Activated T-helper 2 cell treated with anti-CD3 and anti-CD28 coated beads, Interferon-gamma antibody, Interleukin-2, Interleukin-4, amounts not matched to agents 10 μg/mL and 5 μg/mL and 100 μg/mL, durations not matched to agents 14 hours and 24 hours and 36 hours (primary cell): ENCODE results near the gene MAEA. TPM values are rescaled to one million over a fixed set of nuclear protein-coding genes. Genes with fewer than 3 reads are reported as not detected.

Experiments used
- DNase-seq: peaks from one replicate; pipeline ENCODE4 v3.0.0; 2021; ENCODE audit warnings: low spot score
- H3K27ac Mint-ChIP-seq: one replicate; pipeline ENCODE4 v1.8.0; 2021; ENCODE audit warnings: mixed read lengths
- H3K27me3 Mint-ChIP-seq: one replicate; pipeline ENCODE4 v1.8.0; 2021; ENCODE audit warnings: low read depth, mixed read lengths
- H3K36me3 Mint-ChIP-seq: one replicate; pipeline ENCODE4 v1.8.0; 2021; ENCODE audit warnings: low read depth, mixed read lengths
- H3K4me1 Mint-ChIP-seq: one replicate; pipeline ENCODE4 v1.8.0; 2021; ENCODE audit warnings: low read depth, mixed read lengths
- H3K4me3 Mint-ChIP-seq: one replicate; pipeline ENCODE4 v1.8.0; 2021; ENCODE audit warnings: low read depth, mild to moderate bottlenecking, moderate library complexity, mixed read lengths
- H3K9me3 Mint-ChIP-seq: one replicate; pipeline ENCODE4 v1.8.0; 2021; ENCODE audit warnings: mixed read lengths
- intact Hi-C: fragments of 100-400 bp; cut with micrococcal nuclease; formaldehyde crosslinking; loops from one replicate; pipeline ENCODE4 v1.15.1; 2023
- total RNA-seq: library from RNA; stranded (reverse); gene quantifications from 2 replicates; pipeline ENCODE4 v1.2.3, GENCODE V29; 2022

MAEA gene
- total RNA-seq, 1 donor from 2014 or later, result 59.2 TPM

DNA sequence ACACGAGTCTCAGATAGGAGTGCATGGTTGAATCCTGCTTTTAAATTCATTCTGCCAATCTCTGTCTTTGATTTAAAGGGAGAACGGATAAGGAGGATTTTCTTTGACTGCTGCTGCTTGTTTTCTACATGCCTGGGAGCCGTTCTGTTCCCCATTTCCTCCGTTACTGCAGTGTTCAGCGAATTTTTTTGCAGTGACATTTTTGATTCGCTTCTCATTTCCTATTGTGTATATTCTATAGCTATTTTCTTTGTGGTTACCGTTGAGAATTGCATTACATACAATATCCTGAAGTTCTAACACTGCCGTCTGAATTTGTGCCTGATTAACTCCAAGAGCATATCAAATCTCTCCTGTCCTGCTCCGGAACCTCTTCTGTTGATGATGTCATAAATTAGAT is 14.8 kb upstream of the MAEA start:
- Mint-ChIP-seq H3K36me3 (no peaks in the 10 kb centered on the region), H3K27ac (no peak overlapping the region), H3K9me3 (peaks cover 5% of the 10 kb centered on the region), H3K27me3 (peaks cover 1% of the 10 kb centered on the region), H3K4me3 (no peak overlapping the region), H3K4me1 (no peaks in the 10 kb centered on the region)
- no peak for DNase-seq
- intact Hi-C loops, result no loop called here

DNA sequence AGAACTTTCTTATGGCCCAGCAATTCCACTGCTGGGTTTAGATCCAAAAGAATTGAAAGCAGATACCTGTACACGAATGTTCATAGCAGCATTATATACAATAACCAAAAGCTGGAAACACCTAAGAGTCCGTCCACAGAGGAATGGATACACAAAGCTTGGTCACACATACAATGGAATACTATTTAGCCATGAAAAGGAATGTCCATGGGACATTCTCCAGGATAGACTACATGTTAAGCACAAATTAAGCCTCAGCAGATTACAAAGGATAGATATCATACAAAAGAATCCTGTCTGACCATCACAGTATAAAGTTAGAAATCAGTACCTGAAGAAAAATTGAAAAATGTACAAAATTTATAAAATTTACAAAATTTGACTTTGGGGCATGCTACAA is 12.7 kb upstream of the MAEA start:
- intact Hi-C loops, result no loop called here
- no peaks in the 10 kb centered on the region for H3K4me1 Mint-ChIP-seq
- peaks cover 1% of the 10 kb centered on the region for H3K27me3 Mint-ChIP-seq
- H3K4me3 Mint-ChIP-seq, result no peak overlapping the region
- no peaks in the 10 kb centered on the region for H3K9me3 Mint-ChIP-seq
- no peak overlapping the region for H3K27ac Mint-ChIP-seq
- DNase-seq, result no peak
- H3K36me3 Mint-ChIP-seq, result no peaks in the 10 kb centered on the region

DNA sequence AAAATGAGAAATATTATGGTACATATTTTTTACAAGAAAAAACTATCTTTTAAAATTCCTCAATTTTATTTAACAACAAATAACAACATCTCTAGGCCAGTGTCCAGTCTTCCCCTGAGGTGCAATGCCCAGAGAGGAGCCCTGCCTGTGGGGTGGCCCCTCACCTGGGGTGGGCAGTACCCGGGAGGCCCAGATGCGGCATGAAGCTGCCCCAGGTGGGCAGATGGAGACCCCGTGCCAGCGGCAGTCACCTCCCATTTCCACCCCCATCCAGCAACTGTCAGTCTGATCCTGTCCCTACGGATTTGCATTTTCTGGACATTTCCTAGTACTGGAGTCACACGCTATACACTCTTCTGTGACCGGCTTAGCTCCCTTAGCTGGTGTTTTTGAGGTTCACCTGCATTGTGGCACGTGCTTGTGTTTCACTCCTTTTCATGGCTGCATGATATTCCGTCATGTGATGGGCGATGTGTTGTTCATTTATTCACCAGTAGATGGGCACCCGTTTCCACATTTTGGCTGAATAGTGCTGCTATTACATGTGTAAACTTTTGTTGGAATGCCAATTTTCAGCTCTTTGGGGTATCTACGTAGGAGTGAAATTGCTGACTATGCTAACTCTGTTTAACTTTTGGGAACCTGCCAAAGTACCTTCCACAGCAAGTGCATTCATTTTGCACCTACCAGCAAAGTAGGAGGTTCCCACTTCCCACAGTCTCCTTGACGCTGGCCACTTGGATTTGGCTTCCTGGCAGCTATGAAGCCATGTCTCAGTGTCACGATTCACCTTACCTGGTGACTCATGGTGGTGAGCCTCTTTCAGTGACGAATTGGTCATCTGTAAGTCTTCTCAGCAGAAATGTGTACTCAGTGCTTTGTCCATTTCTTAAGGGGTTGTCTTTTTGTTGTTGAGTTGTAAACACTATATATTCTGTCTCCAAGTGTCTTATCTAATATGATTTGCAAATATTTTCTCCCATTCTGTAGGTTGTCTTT is 11.7 kb upstream of the MAEA start:
- Mint-ChIP-seq H3K27me3 (peaks cover 1% of the 10 kb centered on the region), H3K9me3 (peaks cover 8% of the 10 kb centered on the region), H3K36me3 (no peaks in the 10 kb centered on the region), H3K4me1 (no peaks in the 10 kb centered on the region), H3K4me3 (no peak overlapping the region), H3K27ac (no peak overlapping the region)
- intact Hi-C loops, result no loop called here
- no peak for DNase-seq

DNA sequence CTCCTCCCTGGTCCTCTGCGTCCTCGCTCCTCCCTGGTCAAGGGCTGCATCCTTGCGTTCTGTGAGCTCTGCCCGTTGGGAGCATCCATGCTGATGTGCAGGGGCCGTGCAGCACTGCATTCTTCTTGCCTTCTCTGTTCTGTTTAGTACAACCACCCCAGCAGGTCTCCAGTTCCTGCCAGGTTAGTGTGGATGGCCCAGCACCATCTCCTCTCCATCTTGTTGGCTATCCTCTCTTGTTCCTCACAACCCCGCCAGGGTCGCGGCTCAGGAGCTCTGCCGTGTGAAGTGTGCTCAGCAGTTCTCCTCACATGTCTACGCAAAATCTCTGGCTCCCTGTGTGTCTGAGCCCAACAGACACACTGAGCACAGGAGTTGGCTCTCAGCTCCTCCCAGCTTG is 10.4 kb upstream of the MAEA start:
- intact Hi-C loops, result no loop called here

DNA sequence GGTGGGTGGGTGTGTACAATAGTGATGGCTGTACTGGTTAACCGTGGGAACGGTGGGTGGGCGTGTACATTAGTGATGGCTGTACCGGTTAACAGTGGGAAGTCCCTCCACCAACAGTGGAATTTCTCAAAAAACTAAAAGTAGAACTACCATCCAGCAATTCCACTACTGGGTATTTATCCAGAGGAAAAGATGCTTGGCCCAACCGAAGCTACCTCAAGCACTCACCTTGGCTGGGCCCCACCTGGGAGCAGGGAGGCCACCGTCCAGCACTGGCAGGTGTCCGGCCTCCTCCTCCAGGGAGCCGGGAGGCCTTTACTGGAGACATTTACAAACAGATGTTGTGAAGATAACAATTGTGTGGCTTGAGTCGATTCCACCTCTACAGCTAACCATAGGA is 6.0 kb upstream of the MAEA start:
- DNase-seq, result no peak
- Mint-ChIP-seq H3K4me3 (no peak overlapping the region), H3K4me1 (peaks cover 3% of the 10 kb centered on the region), H3K27ac (no peak overlapping the region), H3K36me3 (peaks cover 4% of the 10 kb centered on the region), H3K27me3 (no peaks in the 10 kb centered on the region), H3K9me3 (peaks cover 18% of the 10 kb centered on the region)
- intact Hi-C loops, result no loop called here

More for the DNA sequence above, 10.4 kb upstream of the MAEA start:
- H3K36me3 Mint-ChIP-seq, result no peaks in the 10 kb centered on the region
- no peaks in the 10 kb centered on the region for H3K4me1 Mint-ChIP-seq
- no peak overlapping the region for H3K4me3 Mint-ChIP-seq
- H3K27me3 Mint-ChIP-seq, result peaks cover 1% of the 10 kb centered on the region
- H3K9me3 Mint-ChIP-seq, result peaks cover 8% of the 10 kb centered on the region
- H3K27ac Mint-ChIP-seq, result no peak overlapping the region
- DNase-seq, result no peak

DNA sequence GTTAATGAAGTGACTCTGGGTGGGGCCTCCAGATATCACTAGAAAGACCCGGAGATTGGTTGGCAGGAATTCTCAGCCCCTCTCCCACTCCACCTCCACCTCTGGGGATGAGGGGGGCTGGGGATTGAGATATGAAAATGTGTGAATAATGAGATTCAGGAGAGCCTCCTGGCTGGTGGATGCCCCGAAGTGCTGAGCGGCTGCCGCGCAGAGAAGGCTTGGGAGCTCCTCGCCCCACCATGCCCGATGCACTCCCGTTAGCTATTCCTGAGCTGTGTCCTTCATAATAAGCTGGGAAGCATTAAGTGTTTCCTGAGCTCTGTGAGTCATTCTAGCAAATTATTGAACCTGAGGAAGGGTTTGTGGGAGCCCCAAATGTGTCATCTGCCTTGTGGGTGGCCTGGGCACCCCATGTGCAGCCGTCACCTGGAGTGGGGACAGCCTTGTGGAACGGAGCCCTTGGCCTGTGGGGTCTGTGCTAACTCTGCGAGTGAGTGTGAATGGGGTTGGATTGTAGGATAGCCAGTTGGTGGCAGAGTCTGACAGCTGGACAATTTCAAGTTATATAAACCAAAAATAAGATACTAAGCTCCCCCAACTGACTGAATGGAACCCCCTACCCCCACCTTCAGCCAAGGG is 4.4 kb upstream of the MAEA start:
- H3K36me3 Mint-ChIP-seq, result peaks cover 4% of the 10 kb centered on the region
- no peaks in the 10 kb centered on the region for H3K27me3 Mint-ChIP-seq
- H3K4me1 Mint-ChIP-seq, result peaks cover 6% of the 10 kb centered on the region
- intact Hi-C loops, result loop anchor here (5.0 kb wide), 3 partner anchors 38 to 153 kb away; partner anchors contain the start of gene CTBP1
- H3K27ac Mint-ChIP-seq, result no peak overlapping the region
- H3K9me3 Mint-ChIP-seq, result peaks cover 18% of the 10 kb centered on the region
- DNase-seq, result no peak
- no peak overlapping the region for H3K4me3 Mint-ChIP-seq

DNA sequence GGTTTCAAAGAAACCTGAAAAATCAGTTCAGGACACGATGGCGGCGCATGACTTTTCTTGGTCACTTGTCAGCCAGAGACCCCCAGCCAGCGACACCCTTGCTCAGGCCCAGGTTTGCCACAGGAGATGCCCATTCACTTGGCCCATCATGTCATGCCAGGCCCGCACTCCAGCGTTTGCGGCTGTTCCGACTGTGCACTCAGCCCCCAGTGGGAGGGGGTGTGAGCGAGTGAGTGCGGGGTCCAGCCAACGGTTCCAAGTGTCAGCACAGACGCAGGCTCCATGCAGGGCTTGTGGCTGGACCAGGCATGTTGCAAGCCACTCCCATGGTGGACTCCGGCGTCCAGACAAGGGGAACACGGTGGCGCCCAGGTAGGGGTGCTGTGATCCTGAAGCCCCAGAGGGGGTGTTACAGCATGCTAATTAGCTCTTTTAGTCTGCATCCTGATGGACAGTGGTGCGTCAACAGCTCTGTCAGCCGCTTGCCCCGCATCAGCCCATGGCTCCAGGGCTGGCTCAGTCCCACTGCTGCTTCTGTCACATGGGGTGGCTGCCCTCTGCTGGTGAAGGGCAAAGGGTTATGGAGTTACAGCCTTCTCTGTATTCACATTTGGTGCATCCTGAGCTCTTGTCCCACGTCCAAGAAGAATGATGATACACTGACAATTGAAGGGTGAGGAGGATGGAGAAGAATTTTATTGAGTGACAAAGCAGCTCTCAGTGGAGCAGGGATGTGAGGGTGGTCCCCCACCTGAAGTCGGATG is 3.7 kb upstream of the MAEA start:
- intact Hi-C loops, result loop anchor here (5.0 kb wide), 3 partner anchors 39 to 154 kb away; partner anchors contain the start of gene CTBP1
- no peaks in the 10 kb centered on the region for H3K27me3 Mint-ChIP-seq
- H3K27ac Mint-ChIP-seq, result no peak overlapping the region
- DNase-seq, result peak; percentile 37
- peaks cover 4% of the 10 kb centered on the region for H3K36me3 Mint-ChIP-seq
- H3K4me3 Mint-ChIP-seq, result no peak overlapping the region
- peaks cover 18% of the 10 kb centered on the region for H3K9me3 Mint-ChIP-seq
- peaks cover 10% of the 10 kb centered on the region for H3K4me1 Mint-ChIP-seq

DNA sequence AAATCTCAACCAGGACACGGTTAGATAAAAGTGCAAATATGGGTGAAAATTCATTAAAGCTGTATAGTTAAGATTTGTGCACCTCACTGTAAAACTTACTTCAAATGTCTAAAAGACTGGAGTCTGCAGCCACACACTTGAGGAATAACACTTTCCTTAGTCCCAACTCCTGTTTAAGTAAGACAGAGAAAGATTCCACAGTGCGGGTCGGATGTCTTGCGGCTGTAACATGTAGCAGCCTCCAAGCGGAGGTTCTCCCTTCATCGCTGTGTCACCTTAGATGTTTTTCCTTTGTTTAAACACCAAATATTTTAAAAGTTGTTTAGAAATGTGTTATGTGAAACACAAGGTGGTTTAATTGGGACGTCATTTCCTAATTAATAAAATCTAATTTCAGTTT is 905 bp upstream of the MAEA start:
- H3K9me3 Mint-ChIP-seq, result peaks cover 9% of the 10 kb centered on the region
- intact Hi-C loops, result loop anchor here (1.0 to 5.0 kb wide), 4 partner anchors 41 to 156 kb away; partner anchors contain the start of genes CTBP1 and UVSSA
- peak overlapping the region; percentile 76 for H3K27ac Mint-ChIP-seq
- no peaks in the 10 kb centered on the region for H3K27me3 Mint-ChIP-seq
- peaks cover 10% of the 10 kb centered on the region for H3K36me3 Mint-ChIP-seq
- H3K4me3 Mint-ChIP-seq, result peak overlapping the region; percentile 84
- H3K4me1 Mint-ChIP-seq, result peaks cover 23% of the 10 kb centered on the region
- no peak for DNase-seq

DNA sequence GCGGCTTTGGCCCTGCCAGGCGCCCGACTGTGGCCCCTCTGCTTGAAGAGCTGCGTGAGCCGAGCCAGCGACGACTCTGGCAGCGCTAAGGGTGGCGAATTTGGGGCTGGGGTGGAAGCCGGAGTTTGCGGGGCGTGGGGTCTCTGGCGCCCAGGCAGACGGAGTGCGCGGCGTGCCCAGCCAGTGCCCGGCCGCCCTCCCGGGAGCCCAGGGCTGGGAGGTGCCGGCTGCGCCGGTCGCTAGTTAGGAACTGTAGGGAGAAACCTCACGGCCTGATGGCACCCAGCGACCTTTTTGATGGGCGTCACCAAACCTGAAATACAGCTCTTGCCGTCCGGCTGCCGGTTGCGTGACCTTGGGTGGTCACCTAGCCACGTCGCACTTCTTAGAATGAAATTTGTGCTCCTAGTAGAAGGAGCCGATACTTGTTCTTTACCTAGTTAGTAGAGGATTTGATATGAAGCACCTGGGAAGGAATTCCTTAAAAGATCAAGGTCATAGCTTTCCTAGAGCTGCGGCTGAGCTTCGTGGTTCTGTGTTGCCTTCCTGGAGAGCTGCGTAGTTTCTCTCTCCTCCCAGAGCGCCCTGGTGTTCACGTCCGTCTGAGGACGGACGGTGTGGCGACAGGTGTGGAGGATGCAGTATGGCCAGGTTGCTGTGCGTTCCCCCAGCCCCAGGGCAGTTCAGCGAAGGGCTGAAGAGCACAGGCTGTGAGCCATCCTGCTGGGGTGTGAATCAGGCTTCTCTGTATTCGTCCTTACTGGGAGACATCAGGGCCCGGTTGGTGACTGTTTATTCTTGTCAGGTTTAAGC is 680 bp downstream of the MAEA start:
- peaks cover 10% of the 10 kb centered on the region for H3K36me3 Mint-ChIP-seq
- H3K4me1 Mint-ChIP-seq, result peaks cover 23% of the 10 kb centered on the region
- no peaks in the 10 kb centered on the region for H3K27me3 Mint-ChIP-seq
- H3K4me3 Mint-ChIP-seq, result peak overlapping the region; percentile 97
- peak overlapping the region; percentile 90 for H3K27ac Mint-ChIP-seq
- peaks cover 9% of the 10 kb centered on the region for H3K9me3 Mint-ChIP-seq
- DNase-seq, result no peak
- intact Hi-C loops, result no loop called here

DNA sequence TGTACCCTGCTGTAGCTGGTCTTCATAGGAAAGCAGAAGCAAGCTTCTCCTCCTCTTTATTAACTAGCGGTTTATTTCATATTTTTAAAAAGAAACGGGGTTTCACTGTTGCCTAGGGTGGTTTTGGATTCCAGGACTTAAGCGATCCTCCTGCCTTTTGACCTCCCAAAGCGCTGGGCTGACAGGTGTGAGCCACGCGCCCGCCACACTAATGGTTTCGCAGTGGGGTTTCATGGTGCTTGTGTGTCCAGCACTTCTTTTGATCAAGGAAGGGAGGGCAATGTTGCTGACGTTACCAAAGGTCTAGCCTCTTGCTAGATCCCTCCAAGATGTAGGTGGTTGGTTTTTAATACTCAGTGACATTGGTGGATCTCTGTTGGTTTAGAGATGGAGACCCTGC is 1.4 kb downstream of the MAEA start:
- peak overlapping the region; percentile 90 for H3K27ac Mint-ChIP-seq
- H3K4me3 Mint-ChIP-seq, result peak overlapping the region; percentile 97
- peaks cover 23% of the 10 kb centered on the region for H3K4me1 Mint-ChIP-seq
- peaks cover 10% of the 10 kb centered on the region for H3K36me3 Mint-ChIP-seq
- intact Hi-C loops, result no loop called here
- DNase-seq, result no peak
- H3K9me3 Mint-ChIP-seq, result peaks cover 9% of the 10 kb centered on the region
- no peaks in the 10 kb centered on the region for H3K27me3 Mint-ChIP-seq

DNA sequence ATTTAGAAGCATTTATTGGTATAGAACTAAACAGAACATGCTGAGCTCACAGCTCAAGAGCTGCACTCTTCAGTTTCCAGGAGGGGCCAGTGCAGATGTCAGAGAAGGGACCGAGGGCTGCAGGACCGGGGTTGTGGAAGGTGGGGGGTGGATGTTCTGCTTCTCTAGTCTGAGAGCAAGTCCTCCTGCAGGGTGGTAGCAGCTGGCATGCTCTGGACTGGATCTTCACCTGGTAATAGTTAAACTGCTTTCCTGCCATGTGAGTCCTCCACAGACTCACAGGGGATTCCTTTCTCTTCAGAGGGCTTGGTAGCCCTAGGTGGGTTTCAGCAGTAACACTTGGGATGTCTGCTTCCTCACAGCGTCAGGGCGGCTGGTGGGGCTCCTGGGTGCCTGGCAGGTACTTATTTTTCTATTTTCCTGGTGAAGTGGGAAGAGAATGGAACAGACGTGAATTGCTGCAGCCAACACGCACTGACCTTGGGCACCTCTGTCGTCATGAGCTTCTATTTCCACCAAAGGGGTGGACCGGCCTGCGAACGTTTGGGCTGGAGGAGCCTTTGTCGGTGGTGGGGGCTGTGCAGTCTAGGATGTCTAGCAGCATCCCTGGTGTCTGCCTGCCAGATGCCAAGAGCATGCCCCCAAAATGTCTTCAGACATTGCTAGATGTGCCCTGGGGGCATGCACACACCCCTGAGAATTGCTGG is 2.5 kb downstream of the MAEA start:
- peaks cover 28% of the 10 kb centered on the region for H3K4me1 Mint-ChIP-seq
- intact Hi-C loops, result no loop called here
- no peaks in the 10 kb centered on the region for H3K27me3 Mint-ChIP-seq
- H3K36me3 Mint-ChIP-seq, result peaks cover 13% of the 10 kb centered on the region
- H3K9me3 Mint-ChIP-seq, result peaks cover under 1% of the 10 kb centered on the region
- no peak overlapping the region for H3K27ac Mint-ChIP-seq
- no peak overlapping the region for H3K4me3 Mint-ChIP-seq
- no peak for DNase-seq
